HEK293 (cell line): Measurements from ENCODE around the gene PDE8B.
A peak's percentile ranks its signal among the peaks of the same experiment; 100 is the strongest.

Source experiments
- CTCF ChIA-PET: fragments of 350-600 bp; formaldehyde crosslinking; extraction: SDS; loops from one replicate; lab custom pipeline; 2021; ENCODE audit warnings: antibody characterized with exemption; lab: Yijun Ruan, JAX
- POLR2A ChIA-PET: fragments of 300-600 bp; formaldehyde crosslinking; extraction: SDS; loops from one replicate; lab custom pipeline; 2020; ENCODE audit warnings: antibody characterized with exemption, inconsistent platforms; lab: Yijun Ruan, JAX
- H3K27ac ChIP-seq: fragments of 200-500 bp; sonication (Bioruptor generic); 2 replicates; pipeline ENCODE4 v1.5.1; 2014; ENCODE audit warnings: low read depth, low read length, control low read depth, inconsistent platforms; ENCODE audit errors: extremely low read depth
- H3K36me3 ChIP-seq, 2 experiments: fragments of 200-500 bp in 1 of 2; sonication (Bioruptor generic) in 1 of 2; 1 replicate in 1 of 2; 2 replicates in 1 of 2; pipeline ENCODE4 v1.5.1; 2014 to 2017; ENCODE audit warnings: inconsistent platforms in 2 of 2, low read length in 2 of 2; ENCODE audit not compliant: control insufficient read depth in 2 of 2, insufficient read depth in 1 of 2
- H3K4me1 ChIP-seq: fragments of 200-500 bp; sonication (Bioruptor generic); 2 replicates; pipeline ENCODE4 v1.5.1; 2014; ENCODE audit warnings: mild to moderate bottlenecking, low read length, inconsistent platforms; ENCODE audit not compliant: control insufficient read depth, insufficient read depth
- H3K4me3 ChIP-seq: 2 replicates; pipeline ENCODE4 v1.5.1; 2011; ENCODE audit warnings: low read depth, mild to moderate bottlenecking, control low read depth, low read length, moderate library complexity
- H3K9me3 ChIP-seq: fragments of 200-500 bp; sonication (Bioruptor generic); 2 replicates; pipeline ENCODE4 v1.5.1; 2014; ENCODE audit warnings: low read depth, low read length, inconsistent platforms; ENCODE audit not compliant: control insufficient read depth, insufficient read depth
- BCL11B ChIP-seq: fragments of 450-650 bp; formaldehyde crosslinking; IDR thresholded peaks from 2 replicates; pipeline ENCODE4 v1.5.1; 2016; ENCODE audit warnings: low read depth, missing biosample characterization, missing genetic modification characterization
- GLI4 ChIP-seq: fragments of 450-650 bp; formaldehyde crosslinking; IDR thresholded peaks from 2 replicates; pipeline ENCODE4 v1.5.1; 2016; ENCODE audit warnings: missing biosample characterization, missing genetic modification characterization
- GLIS2 ChIP-seq: fragments of 450-650 bp; formaldehyde crosslinking; IDR thresholded peaks from 2 replicates; pipeline ENCODE4 v1.5.1; 2016; ENCODE audit warnings: missing biosample characterization, missing genetic modification characterization
- IKZF3 ChIP-seq: fragments of 450-650 bp; IDR thresholded peaks from 2 replicates; pipeline ENCODE4 v1.5.0; 2018; ENCODE audit warnings: missing biosample characterization, mild to moderate bottlenecking, missing genetic modification characterization, moderate library complexity
- OVOL3 ChIP-seq: fragments of 450-650 bp; formaldehyde crosslinking; IDR thresholded peaks from 2 replicates; pipeline ENCODE4 v1.5.1; 2016; ENCODE audit warnings: missing biosample characterization, missing genetic modification characterization
- SALL2 ChIP-seq: fragments of 450-650 bp; formaldehyde crosslinking; IDR thresholded peaks from 2 replicates; pipeline ENCODE4 v1.5.0; 2017; ENCODE audit warnings: missing biosample characterization, mild to moderate bottlenecking, missing genetic modification characterization, borderline replicate concordance
- SCRT2 ChIP-seq: fragments of 450-650 bp; formaldehyde crosslinking; IDR thresholded peaks from 2 replicates; pipeline ENCODE4 v1.5.1; 2016; ENCODE audit warnings: missing biosample characterization, missing genetic modification characterization
- ZIC2 ChIP-seq: fragments of 450-650 bp; formaldehyde crosslinking; IDR thresholded peaks from 2 replicates; pipeline ENCODE4 v1.5.1; 2016; ENCODE audit warnings: missing biosample characterization, missing genetic modification characterization
- ZNF140 ChIP-seq: fragments of 450-650 bp; formaldehyde crosslinking; IDR thresholded peaks from 2 replicates; pipeline ENCODE4 v1.5.1; 2016; ENCODE audit warnings: missing biosample characterization, missing genetic modification characterization
- ZNF146 ChIP-seq: fragments of 450-650 bp; formaldehyde crosslinking; IDR thresholded peaks from 2 replicates; pipeline ENCODE4 v1.5.1; 2016; ENCODE audit warnings: missing biosample characterization, missing genetic modification characterization
- ZNF223 ChIP-seq: fragments of 450-650 bp; formaldehyde crosslinking; IDR thresholded peaks from 2 replicates; pipeline ENCODE4 v1.5.1; 2016; ENCODE audit warnings: missing biosample characterization, missing genetic modification characterization
- ZNF23 ChIP-seq: fragments of 450-650 bp; formaldehyde crosslinking; IDR thresholded peaks from 2 replicates; pipeline ENCODE4 v1.5.1; 2016; ENCODE audit warnings: missing biosample characterization, missing genetic modification characterization, borderline replicate concordance
- ZNF416 ChIP-seq: fragments of 450-650 bp; formaldehyde crosslinking; IDR thresholded peaks from 2 replicates; pipeline ENCODE4 v1.5.1; 2016; ENCODE audit warnings: missing biosample characterization, missing genetic modification characterization
- ZNF473 ChIP-seq: fragments of 450-650 bp; formaldehyde crosslinking; IDR thresholded peaks from 2 replicates; pipeline ENCODE4 v1.5.1; 2017; ENCODE audit warnings: missing biosample characterization, missing genetic modification characterization
- ZNF48 ChIP-seq: fragments of 450-650 bp; formaldehyde crosslinking; IDR thresholded peaks from 2 replicates; pipeline ENCODE4 v1.5.1; 2016; ENCODE audit warnings: missing biosample characterization, missing genetic modification characterization
- ZNF544 ChIP-seq: fragments of 450-650 bp; formaldehyde crosslinking; IDR thresholded peaks from 2 replicates; pipeline ENCODE4 v1.5.0; 2017; ENCODE audit warnings: missing biosample characterization, missing genetic modification characterization
- ZNF580 ChIP-seq: fragments of 450-650 bp; formaldehyde crosslinking; IDR thresholded peaks from 2 replicates; pipeline ENCODE4 v1.5.1; 2016; ENCODE audit warnings: missing biosample characterization, missing genetic modification characterization
- ZNF600 ChIP-seq: fragments of 450-650 bp; formaldehyde crosslinking; IDR thresholded peaks from 2 replicates; pipeline ENCODE4 v1.5.1; 2016; ENCODE audit warnings: missing biosample characterization, missing genetic modification characterization
- ZNF624 ChIP-seq: fragments of 450-650 bp; formaldehyde crosslinking; IDR thresholded peaks from 2 replicates; pipeline ENCODE4 v1.5.1; 2017; ENCODE audit warnings: missing biosample characterization, missing genetic modification characterization
- ZNF639 ChIP-seq: fragments of 450-650 bp; formaldehyde crosslinking; IDR thresholded peaks from 2 replicates; pipeline ENCODE4 v1.5.1; 2016; ENCODE audit warnings: missing biosample characterization, missing genetic modification characterization
- ZNF701 ChIP-seq: fragments of 450-650 bp; formaldehyde crosslinking; IDR thresholded peaks from 2 replicates; pipeline ENCODE4 v1.5.1; 2016; ENCODE audit warnings: missing biosample characterization, missing genetic modification characterization
- ZNF707 ChIP-seq: fragments of 450-650 bp; formaldehyde crosslinking; IDR thresholded peaks from 2 replicates; pipeline ENCODE4 v1.5.1; 2016; ENCODE audit warnings: missing biosample characterization, missing genetic modification characterization
- ZNF792 ChIP-seq: fragments of 450-650 bp; formaldehyde crosslinking; IDR thresholded peaks from 2 replicates; pipeline ENCODE4 v1.5.1; 2016; ENCODE audit warnings: missing biosample characterization, missing genetic modification characterization
- ZSCAN23 ChIP-seq: fragments of 450-650 bp; formaldehyde crosslinking; IDR thresholded peaks from 2 replicates; pipeline ENCODE4 v1.5.1; 2016; ENCODE audit warnings: missing biosample characterization, missing genetic modification characterization

PDE8B gene

DNA sequence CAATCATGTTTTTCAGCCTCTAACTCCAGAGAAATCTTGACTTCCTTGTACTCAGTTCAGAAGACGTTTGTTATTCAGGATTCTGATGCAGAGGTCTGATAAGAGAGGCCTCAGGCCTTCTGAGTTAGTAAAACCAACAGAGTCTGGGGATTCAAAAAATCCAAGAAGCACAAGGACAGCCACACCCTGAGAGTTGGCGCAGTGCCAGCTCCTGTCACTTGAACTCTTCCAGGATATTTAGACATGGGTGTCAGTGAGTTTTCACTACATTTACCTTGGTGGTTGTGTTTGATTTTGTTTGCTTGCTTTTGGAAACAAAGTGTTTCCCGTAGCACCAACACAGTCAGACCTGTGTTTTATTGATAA, 41.6 kb upstream of the PDE8B start (continued):
- TF ChIP-seq ZNF146 (tag by site-specific recombination) (no peak), ZNF416 (tag by site-specific recombination) (no peak), ZNF701 (tag by site-specific recombination) (no peak), ZNF544 (peak; percentile 96)

GRCh38 chr5:77170196-77170890, 40.1 kb upstream of the PDE8B start:
- POLR2A ChIA-PET, result no interaction called here
- CTCF ChIA-PET, result interaction anchor here (0.9 kb wide), 1 partner anchor 24 kb away, joined by 4 read pairs; no protein-coding TSS in a partner anchor
- TF ChIP-seq ZIC2 (tag by site-specific recombination) (no peak), ZNF624 (tag by site-specific recombination) (no peak), ZSCAN23 (tag by site-specific recombination) (no peak), ZNF792 (no peak), OVOL3 (no peak), ZNF580 (tag by site-specific recombination) (no peak), IKZF3 (tag by site-specific recombination) (no peak)

DNA sequence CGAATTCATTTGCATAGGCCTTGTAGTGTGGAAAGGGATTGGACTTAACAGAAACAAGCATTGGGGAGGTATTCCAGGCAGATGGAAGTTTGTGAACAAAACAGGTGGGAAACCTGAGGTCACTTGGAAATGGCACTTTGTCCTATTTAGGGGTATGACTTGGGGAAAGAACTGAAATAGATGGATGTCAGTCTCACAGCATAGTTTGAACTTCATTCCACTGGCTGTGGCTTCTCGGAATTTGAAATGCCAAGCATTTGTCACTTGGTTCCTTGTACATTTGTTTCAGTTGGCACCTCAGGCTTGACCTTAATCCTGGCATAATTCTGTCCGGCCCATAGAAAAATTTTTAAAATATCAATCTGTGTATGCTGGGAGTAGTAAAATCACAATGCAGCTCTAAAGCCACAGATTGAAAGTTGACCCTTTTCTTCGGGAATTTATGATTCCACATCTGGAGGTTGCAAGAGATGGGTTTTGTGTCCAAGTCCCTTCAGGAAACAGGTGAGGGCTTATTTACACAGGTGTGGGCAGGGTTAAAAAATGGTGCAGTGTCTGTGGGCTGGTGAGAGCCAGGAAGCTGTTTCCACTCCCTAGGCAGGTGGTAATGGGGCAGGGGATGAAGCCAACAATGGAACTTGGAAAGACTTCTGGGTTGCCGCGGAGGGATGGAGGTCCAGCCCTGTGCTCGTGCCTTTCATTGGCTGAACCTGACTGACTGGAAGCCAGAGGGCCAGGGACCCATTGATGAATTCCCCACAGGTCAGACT, 39.2 kb upstream of the PDE8B start:
- Histone ChIP-seq H3K36me3 (no peaks in the 10 kb centered on the region), H3K4me3 (no peak overlapping the region), H3K9me3 (no peaks in the 10 kb centered on the region), H3K4me1 (peaks cover 10% of the 10 kb centered on the region), H3K27ac (no peak overlapping the region)
- no peak for TF ChIP-seq GLI4 (tag by site-specific recombination)
- no peak for TF ChIP-seq GLIS2 (tag by site-specific recombination)
- no peak for TF ChIP-seq SCRT2
- TF ChIP-seq ZNF473 (tag by site-specific recombination), result no peak
- TF ChIP-seq SALL2 (tag by site-specific recombination), result no peak
- ChIA-PET POLR2A (no interaction called here), CTCF (interaction anchor here (0.9 to 1.1 kb wide), 2 partner anchors 25 to 26 kb away, joined by 3 to 4 read pairs; no protein-coding TSS in a partner anchor)

More at GRCh38 chr5:77170196-77170890, 40.1 kb upstream of the PDE8B start:
- no peak overlapping the region for H3K4me3 ChIP-seq
- no peak overlapping the region for H3K27ac ChIP-seq
- H3K9me3 ChIP-seq, result no peaks in the 10 kb centered on the region
- peaks cover 10% of the 10 kb centered on the region for H3K4me1 ChIP-seq
- no peaks in the 10 kb centered on the region for H3K36me3 ChIP-seq

GRCh38 chr5:77172713-77173328, 37.7 kb upstream of the PDE8B start:
- Histone ChIP-seq H3K4me3 (no peak overlapping the region), H3K27ac (no peak overlapping the region), H3K36me3 (no peaks in the 10 kb centered on the region), H3K9me3 (no peaks in the 10 kb centered on the region), H3K4me1 (peaks cover 10% of the 10 kb centered on the region)
- TF ChIP-seq ZNF707 (tag by site-specific recombination) (no peak), BCL11B (no peak), ZNF600 (no peak), ZNF223 (tag by site-specific recombination) (no peak), ZNF48 (no peak), ZNF140 (no peak), ZNF23 (tag by site-specific recombination) (no peak), ZNF639 (tag by site-specific recombination) (no peak)
- ChIA-PET CTCF (interaction anchor here (1.0 to 1.1 kb wide), 2 partner anchors 12 to 27 kb away, joined by 3 read pairs; no protein-coding TSS in a partner anchor), POLR2A (no interaction called here)
